ENCODE data around the gene MRPL10.

Gene MRPL10

DNA sequence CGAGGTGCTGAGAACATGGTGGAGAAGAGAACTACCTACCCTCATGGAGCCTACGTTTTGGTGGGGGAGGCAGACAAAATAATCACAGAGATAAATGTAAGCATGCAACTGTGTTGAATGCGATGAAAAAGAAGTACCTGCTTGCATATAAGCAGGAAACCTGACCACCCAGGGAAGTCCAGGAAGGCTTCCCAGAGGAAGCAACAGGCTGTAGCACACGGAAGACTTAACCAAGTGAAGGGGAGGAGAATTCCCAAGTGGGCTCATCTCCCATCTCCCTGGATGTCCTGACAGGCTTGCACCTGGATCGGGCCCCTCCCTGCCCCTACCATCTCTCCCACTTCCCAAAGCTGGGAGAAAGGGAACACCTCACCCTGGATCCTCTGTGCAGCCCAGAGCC lies 7.7 kb upstream of the MRPL10 start:
- no peak for DNase-seq

DNA sequence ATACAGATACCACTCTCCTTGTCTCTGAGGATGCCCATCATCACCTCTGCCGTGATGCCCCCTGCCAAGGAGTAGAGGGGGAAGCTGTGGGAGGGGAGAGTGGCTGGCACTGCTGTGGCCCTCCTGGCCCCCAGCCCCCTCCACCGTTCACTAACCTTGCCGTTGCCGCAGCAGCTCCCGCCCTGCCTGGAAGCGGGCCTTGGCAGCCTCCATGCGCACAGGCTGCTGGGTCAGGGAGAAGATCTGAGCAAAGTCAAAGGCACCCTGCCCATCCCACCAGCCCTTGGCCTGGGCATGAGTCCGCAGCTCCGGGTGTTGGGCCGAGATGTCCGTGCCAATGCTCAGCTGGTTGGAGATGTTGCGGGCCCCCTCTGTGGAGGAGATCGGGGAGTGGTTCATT lies 7.3 kb upstream of the MRPL10 start:
- no peak for DNase-seq

DNA sequence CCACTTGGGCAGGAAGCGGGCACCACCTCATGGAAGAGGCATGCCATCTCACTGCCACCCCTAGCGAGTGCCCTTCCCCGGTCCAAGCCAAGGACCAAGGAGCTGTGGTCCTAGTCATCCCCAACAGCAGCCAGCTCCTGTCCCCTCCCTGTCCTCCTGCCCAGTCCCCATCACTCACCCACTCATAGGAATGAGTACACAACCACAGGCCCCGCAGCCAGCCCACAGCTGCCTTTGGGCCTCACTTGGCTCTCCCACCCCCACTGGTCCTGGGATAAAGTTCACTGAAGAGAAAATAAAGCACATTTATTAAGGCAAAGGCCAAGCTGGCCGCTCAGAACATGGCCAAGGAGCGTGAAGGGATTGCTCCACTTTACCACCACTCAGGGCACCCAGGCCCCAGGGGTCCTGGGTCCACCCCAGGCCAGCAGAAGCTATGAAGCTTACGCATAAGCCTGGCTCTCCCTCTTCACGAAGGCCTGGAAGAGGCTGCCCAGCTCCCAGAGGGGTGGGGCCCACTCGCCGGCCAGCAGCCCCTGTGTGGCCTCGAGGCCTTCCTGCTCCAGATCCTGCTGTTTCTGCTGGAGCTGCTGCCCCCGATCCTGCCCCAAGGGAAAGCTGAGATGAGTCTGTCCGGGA lies 6.2 kb upstream of the MRPL10 start:
- peak; percentile 89 for DNase-seq

DNA sequence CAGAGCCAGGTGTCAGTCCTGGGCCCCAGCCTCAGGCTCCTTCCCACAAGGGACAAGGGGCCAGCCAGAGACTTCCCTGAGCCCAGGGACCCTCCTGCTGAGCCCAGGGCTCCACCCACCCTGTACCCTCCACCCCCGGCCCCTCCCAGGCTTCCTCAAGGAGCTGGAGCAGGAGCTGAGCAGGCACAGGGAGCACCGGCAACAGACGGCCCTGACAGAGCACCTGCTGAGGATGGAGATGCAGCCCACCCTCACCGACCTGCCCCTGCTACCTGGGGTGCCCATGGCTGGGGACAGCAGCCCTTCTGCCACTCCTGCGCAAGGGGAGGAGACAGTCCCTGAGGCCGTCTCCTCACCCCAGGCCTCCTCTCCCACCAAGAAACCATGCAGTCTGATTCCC lies 5.3 kb upstream of the MRPL10 start:
- DNase-seq: no peak

- DNase-seq: no peak
Observed at GRCh38 chr17:47834756-47835155, 3.4 kb upstream of the MRPL10 start.

- no peak for DNase-seq
Observed at GRCh38 chr17:47831934-47832327, 590 bp upstream of the MRPL10 start.

DNA sequence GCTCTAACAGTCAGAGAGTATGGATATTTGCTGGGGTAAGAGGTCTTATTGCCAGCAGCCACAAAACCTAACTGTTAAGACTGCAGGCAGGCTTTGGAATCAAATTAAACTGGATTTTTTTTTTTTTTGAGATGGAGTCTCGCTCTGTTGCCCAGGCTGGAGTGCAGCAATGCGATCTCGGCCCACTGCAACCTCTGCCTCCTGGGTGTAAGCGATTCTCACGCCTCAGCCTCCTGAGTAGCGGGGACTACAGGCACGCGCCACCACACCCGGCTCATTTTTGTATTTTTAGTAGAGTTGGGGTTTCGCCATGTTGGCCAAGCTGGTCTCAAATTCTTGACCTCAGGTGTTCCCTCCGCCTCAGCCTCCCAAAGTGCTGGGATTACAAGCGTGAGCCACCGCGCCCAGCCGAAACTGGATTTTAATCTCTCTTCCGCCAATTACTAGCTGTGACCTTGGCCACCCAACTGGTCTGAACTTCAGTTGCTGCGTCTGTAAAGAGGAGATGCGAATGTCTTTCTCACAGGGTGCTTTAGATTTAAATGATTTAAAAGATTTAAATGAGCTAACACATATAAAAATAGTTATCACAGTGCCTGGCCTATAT lies 842 bp downstream of the MRPL10 start:
- no peak for DNase-seq

- DNase-seq: no peak
Observed at GRCh38 chr17:47829870-47830269, 1.5 kb downstream of the MRPL10 start.

DNA sequence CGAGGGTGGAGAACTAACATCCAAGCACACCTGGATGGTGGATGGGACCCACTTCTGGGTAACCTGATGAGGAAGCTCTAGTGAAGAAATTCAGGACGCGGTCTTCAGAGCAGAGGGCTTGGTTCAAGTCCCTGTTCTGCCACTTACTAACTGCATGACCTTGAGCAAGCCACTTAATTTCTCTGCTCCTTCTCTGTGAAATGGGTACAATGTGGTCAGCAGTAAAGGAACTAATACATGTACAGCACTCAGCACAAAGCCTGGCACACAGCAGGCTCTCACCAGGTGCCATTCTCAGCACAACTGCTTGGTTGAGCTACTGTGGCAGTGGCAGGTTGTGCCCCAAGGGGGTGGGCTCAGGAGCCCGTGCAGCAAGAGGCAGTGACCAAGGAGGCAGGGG lies 7.8 kb downstream of the MRPL10 start:
- no peak for DNase-seq

DNA sequence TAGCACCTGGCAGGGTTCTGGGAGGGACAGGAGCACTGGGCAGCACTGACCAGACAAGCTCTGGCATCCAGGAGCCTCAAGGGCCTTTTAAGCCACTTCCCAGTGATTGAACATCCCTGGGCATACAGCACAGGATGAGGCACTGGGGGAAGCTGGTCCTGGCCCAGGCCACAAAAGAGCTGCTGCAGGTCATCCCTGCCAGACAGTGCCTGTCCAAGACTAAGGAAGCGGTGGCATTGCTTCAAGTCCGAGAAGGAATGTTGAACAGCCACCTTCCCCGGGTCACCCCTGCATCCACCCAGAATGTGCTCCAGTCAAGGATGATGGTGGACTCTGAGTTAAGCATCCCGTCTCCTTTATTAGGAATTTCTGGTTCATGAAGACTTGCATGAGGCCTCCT lies 8.6 kb downstream of the MRPL10 start:
- DNase-seq: no peak

GRCh38 chr17:47821424-47822391 lies 9.6 kb downstream of the MRPL10 start, which contains the start of gene OSBPL7:
TSS of gene OSBPL7 (minus strand) at chr17:47821794. CDS start at chr17:47820278, 1,516 bp downstream.
- DNase-seq: peak; percentile 94

- no peak for DNase-seq
Observed at GRCh38 chr17:47821031-47821423, 10.3 kb downstream of the MRPL10 start.

GRCh38 chr17:47820033-47820789 lies 11.1 kb downstream of the MRPL10 start:
- no peak for DNase-seq

DNA sequence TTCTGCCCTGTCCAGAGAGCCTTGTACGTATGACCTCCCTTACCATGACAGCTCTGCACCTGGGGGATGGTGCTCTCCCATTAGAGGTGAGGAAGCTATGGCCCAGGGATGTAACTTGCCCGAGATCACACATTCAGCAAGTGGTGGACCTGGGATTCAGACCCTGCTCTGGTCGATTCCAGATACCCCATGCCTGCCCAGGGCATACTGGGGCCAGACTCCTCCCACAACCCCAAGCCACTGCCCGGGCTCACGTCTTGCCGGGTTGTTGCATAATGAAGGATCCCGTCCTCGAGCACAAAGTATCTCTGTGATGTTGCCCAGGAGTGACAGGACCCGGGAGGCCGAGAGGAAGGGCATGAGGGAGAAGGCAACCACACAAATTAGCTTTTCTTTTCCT lies 11.9 kb downstream of the MRPL10 start:
- no peak for DNase-seq

DNA sequence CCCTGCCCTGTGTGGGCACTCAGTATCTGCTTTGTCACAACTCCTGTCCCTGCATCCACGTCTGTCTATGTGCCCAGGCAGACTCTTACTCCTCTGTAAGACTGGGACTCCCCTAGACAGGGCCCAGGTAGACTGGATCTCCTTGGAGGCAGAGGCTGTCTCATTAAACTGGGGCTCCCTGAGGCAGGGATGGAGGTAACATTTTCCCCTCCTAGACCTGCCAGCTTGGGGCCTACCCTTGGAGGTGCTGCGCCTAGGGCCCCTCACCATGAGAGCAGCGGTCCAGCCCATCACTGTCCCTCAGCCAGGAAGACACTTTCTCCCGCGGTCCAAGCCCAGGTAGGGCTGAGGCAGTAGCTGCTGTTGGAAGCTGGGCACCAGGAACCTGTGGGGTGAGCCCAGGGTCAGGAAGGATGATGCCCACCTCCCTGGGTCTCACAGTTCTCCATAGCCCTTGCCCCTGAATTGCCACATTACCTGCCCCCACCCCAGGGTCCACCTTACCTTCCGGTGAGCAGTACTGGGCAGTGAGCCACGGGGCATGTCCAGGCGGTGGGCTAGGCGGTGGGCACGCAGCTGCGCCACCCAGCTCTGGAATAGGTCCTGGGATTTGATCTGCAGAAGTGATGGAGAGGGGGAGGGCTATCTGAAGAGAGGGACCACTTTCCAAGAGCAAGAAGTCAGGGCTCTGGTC lies 13.2 kb downstream of the MRPL10 start:
- DNase-seq: no peak

GRCh38 chr17:47816947-47817346 lies 14.4 kb downstream of the MRPL10 start:
- no peak for DNase-seq

DNA sequence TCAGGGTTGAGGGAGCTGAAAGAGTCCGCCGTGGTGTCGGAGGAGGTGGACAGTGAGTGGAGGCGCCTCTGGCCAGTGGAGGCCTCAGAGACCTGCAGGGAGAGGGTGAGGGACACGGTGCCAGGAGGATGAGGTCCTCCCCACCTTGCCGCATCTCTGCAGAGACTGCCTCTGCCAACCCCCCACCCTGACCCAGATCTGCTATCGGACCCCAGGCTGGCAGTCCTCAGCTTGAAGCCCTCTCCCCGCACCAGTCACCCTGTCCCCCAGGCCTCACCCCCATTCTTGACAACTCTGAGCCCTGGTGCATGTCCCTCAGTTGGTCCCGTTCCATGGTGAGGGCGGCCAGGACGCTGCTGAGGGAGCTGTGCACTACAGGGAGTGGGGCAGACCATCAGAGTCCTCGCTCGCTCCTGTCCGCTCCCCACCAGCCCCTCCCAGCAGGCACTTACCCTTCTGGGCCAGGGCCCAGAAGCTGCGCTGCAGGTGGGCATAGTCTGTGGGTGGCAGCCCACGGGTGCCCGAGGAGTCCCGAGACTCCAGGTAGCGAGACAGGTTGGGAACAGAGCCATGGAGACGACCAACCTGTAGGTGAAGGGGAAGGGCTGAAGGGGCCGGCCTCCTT lies 15.1 kb downstream of the MRPL10 start:
- no peak for DNase-seq

- no peak for DNase-seq
Observed at GRCh38 chr17:47815106-47815918, 16.0 kb downstream of the MRPL10 start.

DNA sequence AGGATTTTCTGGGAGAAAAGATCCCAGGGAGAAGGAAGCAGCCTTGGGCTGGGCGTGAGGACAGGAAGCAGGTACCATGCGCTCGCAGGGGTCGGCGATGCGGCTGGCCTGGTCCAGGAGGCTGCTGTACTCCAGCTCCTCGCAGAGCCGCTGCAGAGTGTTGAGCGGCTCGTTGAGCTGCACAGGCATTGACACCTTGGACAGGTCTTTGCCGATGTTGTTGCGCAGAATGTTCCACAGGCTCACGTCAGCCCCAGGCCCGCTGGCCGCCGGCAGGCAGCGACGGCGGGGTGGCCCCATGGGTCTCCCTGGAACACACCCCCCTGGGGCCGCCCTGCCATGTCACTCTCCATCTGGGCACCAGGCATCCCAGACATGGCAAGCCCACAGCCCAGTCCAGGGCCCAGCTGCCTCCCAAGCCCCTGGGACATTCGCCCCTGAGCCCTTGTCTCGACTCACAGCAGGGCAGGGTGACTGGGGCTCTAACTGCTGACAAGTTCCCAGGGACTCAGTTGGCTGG lies 17.8 kb downstream of the MRPL10 start:
- no peak for DNase-seq

DNA sequence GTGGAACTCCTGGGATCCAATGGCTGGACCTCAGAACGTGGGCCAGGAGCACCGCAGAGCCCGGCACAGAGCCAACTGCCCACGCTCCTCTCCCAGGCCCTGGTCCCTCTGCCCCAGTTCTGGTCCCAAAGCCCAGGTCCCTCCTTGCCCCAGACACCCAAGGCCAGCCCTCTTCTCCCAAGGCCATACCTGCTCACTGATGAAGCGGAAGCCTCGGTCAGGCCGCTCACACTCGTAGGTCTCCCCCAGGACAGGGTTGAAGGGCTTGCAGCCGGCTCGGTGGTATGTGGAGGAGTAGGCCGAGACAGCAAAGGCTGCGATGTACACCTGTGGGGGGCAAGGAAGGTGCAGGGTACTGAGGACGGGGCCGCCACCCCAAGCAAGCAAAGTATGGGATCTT lies 18.3 kb downstream of the MRPL10 start:
- no peak for DNase-seq
